HepG2 (cell line): ENCODE measurements around the gene NEIL3. TPM values are rescaled to one million over a fixed set of nuclear protein-coding genes. Genes with fewer than 3 reads are reported as not detected.

Experiments
- ATF6 ChIP-seq: sonication (generic); formaldehyde crosslinking; conservative IDR thresholded peaks from 2 replicates; pipeline ENCODE4 v1.4.0; 2020; ENCODE audit warnings: missing genetic modification reagents
- FOXK1 ChIP-seq: sonication (generic); formaldehyde crosslinking; IDR thresholded peaks from 2 replicates; pipeline ENCODE4 v1.4.0; 2020; ENCODE audit warnings: low read depth, missing genetic modification reagents, borderline replicate concordance
- FOXO1 ChIP-seq: sonication (generic); formaldehyde crosslinking; IDR thresholded peaks from 2 replicates; pipeline ENCODE4 v1.4.0; 2020; ENCODE audit warnings: missing genetic modification reagents
- FOXO4 ChIP-seq: sonication (generic); formaldehyde crosslinking; conservative IDR thresholded peaks from 2 replicates; pipeline ENCODE4 v1.8.1; 2023; ENCODE audit warnings: missing genetic modification reagents
- HNRNPH1 ChIP-seq: fragments of 200-400 bp; formaldehyde crosslinking; optimal IDR thresholded peaks from 2 replicates; pipeline ENCODE3; 2017; ENCODE audit warnings: mild to moderate bottlenecking, low read depth, low read length
- IKZF5 ChIP-seq: IDR thresholded peaks from 2 replicates; pipeline ENCODE4 v1.6.1; 2018; ENCODE audit warnings: missing genetic modification reagents, mild to moderate bottlenecking, missing compliant biosample characterization
- MTF2 ChIP-seq: sonication (generic); formaldehyde crosslinking; IDR thresholded peaks from 2 replicates; pipeline ENCODE4 v1.5.0; 2020; ENCODE audit warnings: missing genetic modification reagents, borderline replicate concordance
- NR2F2 ChIP-seq: IDR thresholded peaks from 2 replicates; pipeline ENCODE4 v1.6.1; 2012; ENCODE audit warnings: low read depth, inconsistent platforms, borderline replicate concordance
- PBX2 ChIP-seq: IDR thresholded peaks from 2 replicates; pipeline ENCODE4 v1.6.1; 2016; ENCODE audit warnings: control low read depth
- RCOR2 ChIP-seq: IDR thresholded peaks from 2 replicates; pipeline ENCODE4 v1.6.1; 2016; ENCODE audit warnings: missing biosample characterization, missing genetic modification reagents
- ZBTB20 ChIP-seq: sonication (generic); formaldehyde crosslinking; IDR thresholded peaks from 2 replicates; pipeline ENCODE4 v1.8.1; 2023; ENCODE audit warnings: missing genetic modification reagents, low read depth, mild to moderate bottlenecking, borderline replicate concordance
- ZNF646 ChIP-seq: sonication (generic); formaldehyde crosslinking; IDR thresholded peaks from 2 replicates; pipeline ENCODE4 v1.9.0; 2021; ENCODE audit warnings: mild to moderate bottlenecking, missing genetic modification reagents
- ZNF704 ChIP-seq: sonication (generic); formaldehyde crosslinking; IDR thresholded peaks from 2 replicates; pipeline ENCODE4 v1.8.1; 2023; ENCODE audit warnings: mild to moderate bottlenecking, inconsistent platforms, moderate library complexity, missing genetic modification reagents, borderline replicate concordance
- ZNF772 ChIP-seq: sonication (generic); formaldehyde crosslinking; IDR thresholded peaks from 2 replicates; pipeline ENCODE4 v1.5.0; 2020; ENCODE audit warnings: mild to moderate bottlenecking, missing genetic modification reagents
- polyA plus RNA-seq, 8 experiments: library from polyadenylated mRNA; depleted of rRNA in 3 of 8; stranded (reverse) in 7 of 8; unstranded in 1 of 8; fragments of >200 nt; fragmentation: Illumina TruSeq in 4 of 8; extraction: Trizol in 4 of 8; gene quantifications; 2 replicates each; pipeline versions ENCODE4 v1.2.1 to v1.2.3, GENCODE V29; 2011 to 2016; ENCODE audit warnings: low read depth in 4 of 8, missing spikeins in 1 of 8, mixed read lengths in 1 of 8; ENCODE audit not compliant: insufficient read depth in 1 of 8
- total RNA-seq, 5 experiments: library from RNA; depleted of rRNA; stranded (reverse); fragments of >200 nt; fragmentation: Illumina TruSeq; extraction: Trizol; gene quantifications; 2 replicates each; pipeline ENCODE4 v1.2.3, GENCODE V29; 2016; ENCODE audit warnings: low read depth in 1 of 5

NEIL3 gene
- total and polyA plus RNA-seq, 2 of the 13 experiments (the other 11 are each of a cell fraction or from before 2014, with no cell fraction given): 3.5 to 8.4 TPM

- 0 out of 2 replicates have a peak, but pooled peaks have one; percentile 32 for TF ChIP-seq ZNF704 (CRISPR knock-in tag)
- 0 out of 2 replicates have a peak, but pooled peaks have one; percentile 48 for TF ChIP-seq IKZF5
- no peak for TF ChIP-seq FOXO4 (CRISPR knock-in tag)
- TF ChIP-seq ZBTB20: no peak
- no peak for TF ChIP-seq HNRNPH1
- TF ChIP-seq FOXO1 (CRISPR knock-in tag): no peak
- no peak for TF ChIP-seq ATF6 (CRISPR knock-in tag)
- no peak for TF ChIP-seq NR2F2
- peak; percentile 62; the same call in 1 of the 2 replicates for TF ChIP-seq FOXK1
- no peak for TF ChIP-seq ZNF646
- TF ChIP-seq RCOR2 (CRISPR knock-in tag): no peak
- TF ChIP-seq MTF2 (CRISPR knock-in tag): no peak
- TF ChIP-seq PBX2 (CRISPR knock-in tag): no peak
- TF ChIP-seq ZNF772 (CRISPR knock-in tag): no peak
Observed at GRCh38 chr4:177309522-177310371, at the start of gene NEIL3 (continued).
